ENCODE measurements around the gene DHRS1.

Gene DHRS1

GRCh38 chr14:24327303-24327702 is 27.7 kb upstream of the DHRS1 start:
- DNase-seq = no peak
- peaks cover 23% of the 10 kb centered on the region for H3K4me1 ChIP-seq (ENCODE audit: control insufficient read depth, insufficient read depth, low read length, poor library complexity, severe bottlenecking)
- H3K27me3 ChIP-seq (replicated peaks; ENCODE audit: control insufficient read depth, insufficient read depth, low read length, poor library complexity, severe bottlenecking) = no peaks in the 10 kb centered on the region
- H3K4me3 ChIP-seq (ENCODE audit: insufficient read depth, low read depth, low read length, poor library complexity, severe bottlenecking) = no peak overlapping the region
- no peak overlapping the region for H3K27ac ChIP-seq (ENCODE audit: insufficient read depth, low read length, poor library complexity, severe bottlenecking)
- no peaks in the 10 kb centered on the region for H3K36me3 ChIP-seq (ENCODE audit: control insufficient read depth, insufficient read depth, low read length)
- no peaks in the 10 kb centered on the region for H3K9me3 ChIP-seq (ENCODE audit: control insufficient read depth, low read length)

GRCh38 chr14:24325963-24326362 is 26.4 kb upstream of the DHRS1 start:
- DNase-seq = no peak
- H3K4me3 ChIP-seq (ENCODE audit: insufficient read depth, low read depth, low read length, poor library complexity, severe bottlenecking) = no peak overlapping the region
- H3K4me1 ChIP-seq (ENCODE audit: control insufficient read depth, insufficient read depth, low read length, poor library complexity, severe bottlenecking) = peaks cover 15% of the 10 kb centered on the region
- H3K27me3 ChIP-seq (replicated peaks; ENCODE audit: control insufficient read depth, insufficient read depth, low read length, poor library complexity, severe bottlenecking) = no peaks in the 10 kb centered on the region
- H3K36me3 ChIP-seq (ENCODE audit: control insufficient read depth, insufficient read depth, low read length) = no peaks in the 10 kb centered on the region
- H3K9me3 ChIP-seq (ENCODE audit: control insufficient read depth, low read length) = no peaks in the 10 kb centered on the region
- no peak overlapping the region for H3K27ac ChIP-seq (ENCODE audit: insufficient read depth, low read length, poor library complexity, severe bottlenecking)

GRCh38 chr14:24325041-24325530 is 25.5 kb upstream of the DHRS1 start:
- Histone ChIP-seq H3K36me3 (ENCODE audit: control insufficient read depth, insufficient read depth, low read length) (no peaks in the 10 kb centered on the region), H3K4me1 (ENCODE audit: control insufficient read depth, insufficient read depth, low read length, poor library complexity, severe bottlenecking) (peaks cover 15% of the 10 kb centered on the region)
- no peak for DNase-seq

GRCh38 chr14:24324024-24324423 is 24.4 kb upstream of the DHRS1 start:
- no peak overlapping the region for H3K27ac ChIP-seq (ENCODE audit: insufficient read depth, low read length, poor library complexity, severe bottlenecking)

More at GRCh38 chr14:24325041-24325530, 25.5 kb upstream of the DHRS1 start:
- Histone ChIP-seq H3K27me3 (replicated peaks; ENCODE audit: control insufficient read depth, insufficient read depth, low read length, poor library complexity, severe bottlenecking) (no peaks in the 10 kb centered on the region), H3K27ac (ENCODE audit: insufficient read depth, low read length, poor library complexity, severe bottlenecking) (no peak overlapping the region), H3K9me3 (ENCODE audit: control insufficient read depth, low read length) (no peaks in the 10 kb centered on the region), H3K4me3 (ENCODE audit: insufficient read depth, low read depth, low read length, poor library complexity, severe bottlenecking) (no peak overlapping the region)

GRCh38 chr14:24323341-24323740 is 23.8 kb upstream of the DHRS1 start:
- Histone ChIP-seq H3K36me3 (ENCODE audit: control insufficient read depth, insufficient read depth, low read length) (no peaks in the 10 kb centered on the region), H3K4me1 (ENCODE audit: control insufficient read depth, insufficient read depth, low read length, poor library complexity, severe bottlenecking) (peaks cover 6% of the 10 kb centered on the region), H3K4me3 (ENCODE audit: insufficient read depth, low read depth, low read length, poor library complexity, severe bottlenecking) (no peak overlapping the region), H3K9me3 (ENCODE audit: control insufficient read depth, low read length) (no peaks in the 10 kb centered on the region), H3K27ac (ENCODE audit: insufficient read depth, low read length, poor library complexity, severe bottlenecking) (no peak overlapping the region), H3K27me3 (replicated peaks; ENCODE audit: control insufficient read depth, insufficient read depth, low read length, poor library complexity, severe bottlenecking) (no peaks in the 10 kb centered on the region)
- DNase-seq = no peak

More at GRCh38 chr14:24324024-24324423, 24.4 kb upstream of the DHRS1 start:
- DNase-seq = no peak
- Histone ChIP-seq H3K4me3 (ENCODE audit: insufficient read depth, low read depth, low read length, poor library complexity, severe bottlenecking) (no peak overlapping the region), H3K27me3 (replicated peaks; ENCODE audit: control insufficient read depth, insufficient read depth, low read length, poor library complexity, severe bottlenecking) (no peaks in the 10 kb centered on the region), H3K9me3 (ENCODE audit: control insufficient read depth, low read length) (no peaks in the 10 kb centered on the region), H3K4me1 (ENCODE audit: control insufficient read depth, insufficient read depth, low read length, poor library complexity, severe bottlenecking) (peaks cover 7% of the 10 kb centered on the region), H3K36me3 (ENCODE audit: control insufficient read depth, insufficient read depth, low read length) (no peaks in the 10 kb centered on the region)

- Histone ChIP-seq H3K36me3 (ENCODE audit: control insufficient read depth, insufficient read depth, low read length) (no peaks in the 10 kb centered on the region), H3K4me1 (ENCODE audit: control insufficient read depth, insufficient read depth, low read length, poor library complexity, severe bottlenecking) (peaks cover 6% of the 10 kb centered on the region), H3K27me3 (replicated peaks; ENCODE audit: control insufficient read depth, insufficient read depth, low read length, poor library complexity, severe bottlenecking) (no peaks in the 10 kb centered on the region), H3K4me3 (ENCODE audit: insufficient read depth, low read depth, low read length, poor library complexity, severe bottlenecking) (no peak overlapping the region), H3K27ac (ENCODE audit: insufficient read depth, low read length, poor library complexity, severe bottlenecking) (no peak overlapping the region), H3K9me3 (ENCODE audit: control insufficient read depth, low read length) (no peaks in the 10 kb centered on the region)
- no peak for DNase-seq
Observed at GRCh38 chr14:24322672-24323071, 23.1 kb upstream of the DHRS1 start.

- no peaks in the 10 kb centered on the region for H3K27me3 ChIP-seq (replicated peaks; ENCODE audit: control insufficient read depth, insufficient read depth, low read length, poor library complexity, severe bottlenecking)
- H3K9me3 ChIP-seq (ENCODE audit: control insufficient read depth, low read length) = no peaks in the 10 kb centered on the region
- H3K27ac ChIP-seq (ENCODE audit: insufficient read depth, low read length, poor library complexity, severe bottlenecking) = no peak overlapping the region
- no peak overlapping the region for H3K4me3 ChIP-seq (ENCODE audit: insufficient read depth, low read depth, low read length, poor library complexity, severe bottlenecking)
- no peaks in the 10 kb centered on the region for H3K36me3 ChIP-seq (ENCODE audit: control insufficient read depth, insufficient read depth, low read length)
- H3K4me1 ChIP-seq (ENCODE audit: control insufficient read depth, insufficient read depth, low read length, poor library complexity, severe bottlenecking) = no peaks in the 10 kb centered on the region
- DNase-seq = no peak
Observed at GRCh38 chr14:24321212-24321975, 21.8 kb upstream of the DHRS1 start.

- Histone ChIP-seq H3K4me1 (ENCODE audit: control insufficient read depth, insufficient read depth, low read length, poor library complexity, severe bottlenecking) (peaks cover 34% of the 10 kb centered on the region), H3K9me3 (ENCODE audit: control insufficient read depth, low read length) (no peaks in the 10 kb centered on the region), H3K36me3 (ENCODE audit: control insufficient read depth, insufficient read depth, low read length) (no peaks in the 10 kb centered on the region), H3K27ac (ENCODE audit: insufficient read depth, low read length, poor library complexity, severe bottlenecking) (no peak overlapping the region), H3K4me3 (ENCODE audit: insufficient read depth, low read depth, low read length, poor library complexity, severe bottlenecking) (no peak overlapping the region), H3K27me3 (replicated peaks; ENCODE audit: control insufficient read depth, insufficient read depth, low read length, poor library complexity, severe bottlenecking) (no peaks in the 10 kb centered on the region)
- no peak for DNase-seq
Observed at GRCh38 chr14:24317141-24317928, 17.8 kb upstream of the DHRS1 start.

GRCh38 chr14:24316597-24316950 is 17.0 kb upstream of the DHRS1 start:
- H3K36me3 ChIP-seq (ENCODE audit: control insufficient read depth, insufficient read depth, low read length) = no peaks in the 10 kb centered on the region
- no peak for DNase-seq
- no peaks in the 10 kb centered on the region for H3K27me3 ChIP-seq (replicated peaks; ENCODE audit: control insufficient read depth, insufficient read depth, low read length, poor library complexity, severe bottlenecking)
- no peak overlapping the region for H3K27ac ChIP-seq (ENCODE audit: insufficient read depth, low read length, poor library complexity, severe bottlenecking)
- no peak overlapping the region for H3K4me3 ChIP-seq (ENCODE audit: insufficient read depth, low read depth, low read length, poor library complexity, severe bottlenecking)
- H3K4me1 ChIP-seq (ENCODE audit: control insufficient read depth, insufficient read depth, low read length, poor library complexity, severe bottlenecking) = peaks cover 42% of the 10 kb centered on the region
- no peaks in the 10 kb centered on the region for H3K9me3 ChIP-seq (ENCODE audit: control insufficient read depth, low read length)
